HG03280 (cell line): Measurements from ENCODE around the gene FOXA1.

Experiments used
- ATAC-seq: cut with Tn5 transposase; IDR thresholded peaks from one replicate; pipeline ENCODE4 v1.9.1; 2021; ENCODE audit warnings: mild to moderate bottlenecking, moderate library complexity; ENCODE audit not compliant: unreplicated experiment

Gene FOXA1

DNA sequence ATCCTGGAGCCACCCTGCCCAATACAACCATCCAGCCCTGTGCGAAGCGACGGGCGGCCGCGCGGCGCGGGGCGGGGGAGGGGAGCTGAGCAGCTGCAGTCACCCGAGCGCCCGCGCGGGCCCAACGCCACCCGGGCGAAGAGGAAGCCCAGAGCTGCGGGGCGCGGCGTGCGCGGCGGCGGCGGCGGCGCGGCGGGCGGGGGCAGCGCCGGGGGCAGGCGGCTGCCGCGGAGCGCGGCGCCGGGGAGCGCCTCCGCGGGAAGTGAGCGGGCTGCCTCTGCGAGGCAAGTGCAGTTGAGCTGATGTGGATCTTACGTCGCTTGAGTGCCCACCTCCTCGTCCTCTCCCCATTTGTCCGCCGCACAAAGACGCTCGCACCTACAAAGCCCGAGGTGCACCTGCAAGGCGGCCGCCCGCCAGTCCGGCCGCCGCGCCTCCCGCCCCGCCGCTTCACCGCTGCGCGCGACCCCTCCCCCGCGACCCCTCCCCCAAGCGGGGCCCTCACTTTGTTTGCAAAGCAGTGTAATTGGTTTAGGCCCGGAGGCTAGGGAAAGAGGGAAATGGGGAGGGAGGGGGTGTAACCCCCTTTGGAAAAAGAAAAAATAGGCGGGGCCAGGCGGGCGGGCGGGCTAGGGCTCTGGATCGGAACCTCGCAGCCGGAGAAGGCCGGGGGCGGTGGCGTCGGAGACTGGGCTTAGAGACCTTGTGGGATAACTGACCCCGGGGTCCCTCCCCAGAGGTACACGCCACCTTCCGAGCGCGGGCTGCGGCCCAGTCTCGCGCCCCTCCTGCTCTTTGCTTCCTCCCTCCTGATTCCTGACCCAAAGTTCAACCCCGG, at the start of gene FOXA1, which contains the start of gene TTC6:
FOXA1 (minus strand) TSS at position 279 of the 838 bp plus-strand sequence; CDS start at position 2, 277 bp downstream.
TTC6 (plus strand) TSS at position 659 of the 838 bp plus-strand sequence. CDS start 26,436 bp downstream, outside the sequence.
- ATAC-seq: no peak

DNA sequence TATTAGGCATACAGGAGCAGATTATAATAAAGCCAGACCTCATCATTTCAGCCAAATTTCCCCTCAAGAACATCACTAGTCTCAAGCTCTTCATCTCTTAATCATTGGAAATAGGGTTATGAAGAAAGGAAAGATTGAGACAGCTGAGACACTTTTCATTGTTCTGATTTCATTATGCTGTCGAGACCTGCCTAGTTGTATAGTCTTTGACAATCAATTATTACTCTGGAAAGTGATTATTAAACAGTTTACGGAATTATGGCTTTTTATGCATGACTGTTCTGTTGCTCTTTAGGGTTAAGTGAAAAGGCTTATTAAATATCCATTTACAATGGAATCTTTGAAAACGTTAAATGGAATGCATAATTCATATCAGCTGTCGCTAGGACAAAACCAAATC, 48.7 kb upstream of the FOXA1 start:
- ATAC-seq: no peak

DNA sequence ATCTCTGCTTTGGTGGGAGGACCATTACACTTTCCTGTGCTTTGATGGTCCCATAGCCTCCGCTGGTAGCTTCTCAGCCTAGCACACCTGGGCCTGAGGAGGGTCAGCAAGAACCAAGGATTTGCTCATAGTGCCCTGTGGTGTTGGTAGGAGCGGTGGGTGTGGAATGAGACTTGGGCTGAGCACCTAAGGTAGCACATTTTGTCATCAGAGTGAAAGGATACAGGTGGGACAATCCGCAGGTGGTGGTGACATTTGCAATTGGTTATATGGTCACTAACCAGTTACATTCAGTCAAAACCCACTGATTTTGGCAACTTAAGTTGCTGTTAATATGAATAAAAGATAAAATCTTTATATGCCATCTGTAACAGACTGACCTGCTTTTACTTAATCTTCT, 47.1 kb upstream of the FOXA1 start:
- no peak for ATAC-seq

DNA sequence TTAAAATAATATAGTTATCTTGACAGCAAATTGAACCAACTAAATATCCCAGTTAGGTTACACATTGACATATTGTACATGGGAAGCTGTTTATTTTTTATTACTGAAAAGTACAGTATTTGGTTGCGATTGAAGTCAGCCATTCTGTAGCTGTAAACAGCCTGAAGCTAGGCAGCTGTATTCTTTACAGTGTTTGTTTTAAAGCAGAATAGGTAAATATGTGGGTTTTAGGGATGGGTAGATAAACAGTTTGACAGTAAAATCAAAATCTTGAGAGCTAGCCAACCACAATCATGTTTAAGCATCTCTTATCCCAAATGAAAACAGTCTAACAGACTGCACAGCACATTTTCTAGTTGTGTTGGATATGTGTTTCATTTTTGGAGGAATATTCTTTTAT, 46.1 kb upstream of the FOXA1 start:
- ATAC-seq: no peak

DNA sequence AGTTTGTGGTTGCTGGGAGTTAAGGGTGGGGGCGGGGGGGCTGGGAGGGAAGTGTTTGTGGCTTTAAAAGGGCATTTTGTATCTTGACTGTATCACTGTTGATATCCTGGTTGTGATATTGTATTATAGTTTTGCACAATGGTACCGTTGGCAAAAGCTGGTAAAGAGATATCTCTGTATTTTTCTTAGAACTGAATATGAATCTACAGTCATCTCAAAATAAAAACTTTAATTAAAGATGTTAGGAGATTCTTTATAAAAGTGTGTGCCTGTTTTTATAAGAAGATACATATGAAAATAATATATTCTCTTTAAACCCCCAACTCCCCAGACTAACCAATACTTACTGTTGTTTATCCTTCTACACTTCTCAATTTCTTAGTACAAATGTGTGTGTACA, 43.5 kb upstream of the FOXA1 start:
- ATAC-seq: no peak

DNA sequence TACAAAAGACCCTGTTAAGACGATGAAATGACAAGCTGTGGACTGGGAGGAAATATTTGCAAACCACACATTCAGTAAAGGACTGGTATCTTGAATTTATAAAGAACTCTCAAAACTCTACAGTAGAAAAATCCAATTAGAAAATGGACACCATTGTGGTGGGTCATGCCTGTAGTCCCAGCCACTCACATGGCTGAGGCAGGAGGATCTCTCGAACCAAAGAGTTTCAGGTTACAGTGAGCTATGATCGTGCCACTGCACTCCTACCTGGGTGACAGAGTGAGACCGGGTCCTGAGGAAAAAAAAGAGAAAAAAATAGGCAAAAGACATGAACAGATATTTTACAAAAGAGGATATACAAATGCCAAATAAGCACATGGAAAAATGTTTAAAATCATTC, 42.3 kb upstream of the FOXA1 start:
- ATAC-seq: no peak

DNA sequence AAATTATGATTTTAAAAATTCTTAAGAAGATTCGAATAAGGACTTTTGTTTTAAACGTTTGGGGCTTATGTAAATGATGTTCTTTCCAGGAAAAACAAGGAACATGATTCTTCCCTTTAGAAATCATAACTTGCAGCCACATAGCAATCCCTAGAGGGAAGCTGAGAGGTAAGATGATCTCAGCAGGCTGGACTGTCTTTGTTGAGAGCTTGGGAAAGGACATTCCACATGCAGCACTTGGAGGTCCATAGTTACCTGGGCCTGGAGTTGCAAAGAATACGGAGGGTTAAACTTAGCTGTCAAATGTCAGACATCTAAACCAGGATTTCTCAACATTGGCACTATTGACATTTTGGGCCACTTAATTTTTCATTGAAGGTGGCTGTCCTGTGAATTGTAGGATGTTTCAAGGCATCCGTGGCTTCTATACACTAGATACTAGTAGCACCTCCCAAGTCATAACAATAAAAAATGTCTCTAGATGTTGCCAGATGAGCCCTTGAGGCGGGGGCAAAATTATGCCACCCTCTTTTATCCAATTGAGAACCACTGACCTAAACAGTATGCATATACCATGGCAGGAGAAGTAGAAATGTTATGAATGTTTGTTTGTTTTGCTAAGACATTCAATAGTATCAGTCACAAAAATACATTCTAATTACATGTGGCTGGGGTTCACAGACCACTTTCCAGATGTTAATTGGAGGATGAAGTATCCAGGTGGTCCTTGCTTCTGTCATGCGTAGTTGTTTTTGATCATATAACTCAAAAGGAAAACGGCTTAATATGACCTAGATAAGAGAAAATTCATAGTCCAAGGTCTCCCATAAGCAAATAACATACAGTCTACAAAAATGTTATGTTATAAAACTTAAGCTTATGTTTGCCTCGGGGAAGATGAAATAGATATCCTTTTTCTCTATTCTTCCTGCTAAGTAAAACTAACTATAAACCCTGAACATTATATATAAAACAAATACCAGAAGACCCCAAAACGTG, 30.8 kb upstream of the FOXA1 start:
- no peak for ATAC-seq

DNA sequence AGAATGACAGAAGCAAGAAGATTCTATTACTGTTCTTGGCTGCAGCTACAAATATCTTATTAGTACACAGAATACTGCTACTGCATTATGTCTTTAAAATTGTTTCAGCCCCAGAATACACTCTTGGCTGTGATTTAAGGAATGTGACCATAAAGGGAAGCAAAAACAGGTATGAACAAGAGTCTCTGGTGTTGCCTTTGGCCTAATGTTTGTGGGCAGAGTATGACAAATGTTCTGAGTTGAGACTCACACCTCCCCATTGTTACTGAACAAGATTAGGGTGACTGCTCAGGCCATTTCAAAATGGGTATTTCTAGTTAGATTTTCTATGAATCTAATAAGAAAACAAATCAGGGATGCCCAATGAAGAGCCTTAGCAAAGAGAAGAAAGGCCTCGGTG, 28.9 kb upstream of the FOXA1 start:
- ATAC-seq: no peak

DNA sequence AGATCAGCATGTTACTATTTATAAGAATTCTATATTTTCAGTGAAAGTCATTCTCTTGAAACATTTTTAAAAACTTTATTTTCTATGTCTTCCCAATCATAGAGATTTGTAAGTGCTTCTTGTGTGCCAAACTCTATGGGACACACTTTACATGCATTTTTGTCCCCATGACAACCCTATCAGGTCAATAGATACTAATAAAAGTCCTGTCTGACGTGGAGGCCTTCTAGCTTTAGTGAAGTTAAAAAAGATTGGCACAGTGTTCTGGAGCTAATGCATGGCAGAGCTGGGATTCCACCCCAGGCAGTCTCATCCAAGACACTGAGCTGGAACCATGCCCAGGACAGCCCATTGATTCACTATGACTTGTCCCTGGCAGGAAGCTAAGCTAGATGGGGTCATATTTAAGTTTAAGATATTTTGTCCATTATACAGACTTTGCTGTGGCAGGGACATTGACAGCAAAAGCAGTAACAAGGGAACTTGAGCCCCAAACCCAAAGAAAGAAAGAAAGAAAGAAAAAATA, 28.4 kb upstream of the FOXA1 start:
- no peak for ATAC-seq

DNA sequence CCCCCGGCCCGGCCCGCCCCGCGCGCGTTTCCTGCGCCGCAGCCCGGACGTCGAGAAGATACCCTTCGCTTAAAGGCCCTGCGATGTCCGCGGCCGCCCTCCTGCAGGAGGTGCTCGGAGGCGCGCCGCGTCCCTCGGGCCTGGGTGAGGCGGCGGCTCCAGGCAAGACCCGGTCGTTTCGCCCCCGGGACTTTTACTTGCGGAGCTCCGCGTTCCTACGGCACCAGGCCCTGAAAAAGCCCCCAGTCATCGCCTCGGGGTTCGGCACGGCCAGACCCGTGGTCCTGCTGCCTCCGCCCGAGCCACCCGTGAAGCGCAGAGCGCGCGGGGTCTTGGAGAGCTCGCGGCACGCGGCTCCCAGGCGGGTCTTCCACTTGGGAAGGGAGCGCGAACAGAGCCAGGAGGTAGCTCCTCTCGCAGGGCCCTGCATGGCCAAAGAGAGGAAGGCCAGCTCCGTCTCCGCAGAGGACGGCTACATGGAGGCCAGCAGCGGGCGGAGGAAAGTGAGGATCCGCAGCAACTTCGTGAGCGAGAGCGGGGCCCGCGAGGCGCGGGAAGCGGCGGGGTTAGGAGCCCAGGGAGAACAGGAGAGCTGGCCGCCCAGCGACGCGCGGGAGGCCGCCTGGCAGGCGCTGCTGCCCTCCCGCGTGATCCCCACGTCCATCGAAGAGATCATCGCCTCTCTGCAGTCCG, 27.3 kb upstream of the FOXA1 start:
- ATAC-seq: no peak

DNA sequence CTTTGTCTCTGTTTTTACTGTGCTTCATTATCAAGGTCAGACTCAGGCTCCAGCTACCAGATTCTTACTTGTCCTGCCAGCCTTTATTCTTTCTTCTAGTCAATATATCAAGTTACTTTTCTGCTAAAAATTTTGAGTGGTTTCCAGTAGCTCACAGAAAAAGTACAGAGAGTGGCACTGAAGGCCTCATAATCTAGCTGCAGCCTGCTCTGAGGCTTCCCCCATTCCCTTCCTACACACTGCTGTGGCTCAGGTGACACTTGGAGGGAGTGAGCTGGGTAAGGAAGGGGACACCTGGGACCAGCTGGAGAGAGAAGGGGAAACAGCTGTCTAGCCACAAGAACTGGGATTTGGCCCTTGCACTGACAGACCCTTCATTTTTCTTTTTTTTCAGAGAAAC, 25.8 kb upstream of the FOXA1 start:
- ATAC-seq: no peak

DNA sequence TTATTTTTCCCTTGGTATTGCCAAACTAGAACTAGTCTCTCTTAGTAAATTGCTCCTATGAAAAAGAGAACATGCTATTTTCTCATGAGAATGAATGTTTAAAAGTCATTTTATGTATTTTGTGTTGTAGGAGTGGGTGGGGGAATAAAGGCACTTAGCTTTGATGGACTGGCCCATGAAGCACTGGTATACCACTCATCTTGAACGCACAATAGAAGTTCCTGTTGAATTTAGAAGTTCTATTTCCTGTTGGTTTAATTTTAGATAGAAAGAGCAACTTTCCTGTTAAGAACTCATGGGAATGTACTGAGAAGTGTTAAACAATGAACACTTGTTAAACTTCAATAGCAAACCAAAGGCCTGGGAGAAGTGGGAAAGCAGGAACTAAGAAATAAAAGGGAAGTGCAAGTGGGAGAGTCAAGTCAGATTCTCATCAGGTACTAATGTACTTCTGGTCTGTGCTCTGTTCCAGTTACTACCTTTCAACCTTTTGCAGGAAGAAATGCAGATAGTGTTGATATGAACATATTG, 23.5 kb upstream of the FOXA1 start:
- no peak for ATAC-seq

DNA sequence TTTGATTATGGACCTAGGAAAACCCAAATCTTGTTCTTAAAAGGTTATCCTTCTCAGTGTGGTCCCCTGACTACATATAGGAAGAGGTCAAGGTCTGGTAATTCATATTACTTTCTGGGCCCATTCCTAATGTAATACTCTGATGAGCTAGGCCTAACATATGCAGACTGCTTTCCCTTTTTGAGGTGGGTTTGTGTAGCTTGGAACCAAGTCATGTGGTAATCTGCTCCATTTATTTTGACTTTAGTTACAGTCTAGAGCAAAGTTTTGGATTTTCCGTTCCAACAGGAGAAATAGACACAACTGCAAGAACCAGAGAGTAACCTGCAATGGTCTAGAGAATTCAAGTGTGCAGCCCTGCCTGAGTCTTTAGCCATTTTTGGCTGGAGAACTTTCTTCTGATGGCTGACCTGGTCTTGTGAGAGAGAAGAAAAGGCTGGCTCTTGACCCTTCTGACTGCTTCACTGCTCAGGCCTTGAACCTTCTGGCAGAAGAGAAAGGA, 22.9 kb upstream of the FOXA1 start:
- no peak for ATAC-seq

DNA sequence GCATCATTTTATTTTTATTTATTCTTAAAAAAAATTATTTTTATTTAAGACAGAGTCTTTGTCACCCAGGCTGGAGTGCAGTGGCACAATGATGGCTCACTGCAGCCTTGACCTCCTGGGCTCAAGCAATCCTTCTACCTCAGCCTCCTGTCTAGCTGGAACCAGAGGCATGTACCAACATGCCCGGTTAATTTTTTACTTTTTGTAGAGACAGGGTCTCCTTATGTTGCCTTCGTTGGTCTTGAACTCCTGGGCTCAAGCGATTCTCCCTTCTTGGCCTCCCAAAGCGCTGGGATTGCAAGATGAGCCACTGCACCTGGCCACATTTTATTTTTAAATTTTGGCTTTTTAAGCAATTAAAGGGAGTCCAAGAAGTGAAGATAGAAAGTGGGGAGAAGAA, 21.8 kb upstream of the FOXA1 start:
- no peak for ATAC-seq

DNA sequence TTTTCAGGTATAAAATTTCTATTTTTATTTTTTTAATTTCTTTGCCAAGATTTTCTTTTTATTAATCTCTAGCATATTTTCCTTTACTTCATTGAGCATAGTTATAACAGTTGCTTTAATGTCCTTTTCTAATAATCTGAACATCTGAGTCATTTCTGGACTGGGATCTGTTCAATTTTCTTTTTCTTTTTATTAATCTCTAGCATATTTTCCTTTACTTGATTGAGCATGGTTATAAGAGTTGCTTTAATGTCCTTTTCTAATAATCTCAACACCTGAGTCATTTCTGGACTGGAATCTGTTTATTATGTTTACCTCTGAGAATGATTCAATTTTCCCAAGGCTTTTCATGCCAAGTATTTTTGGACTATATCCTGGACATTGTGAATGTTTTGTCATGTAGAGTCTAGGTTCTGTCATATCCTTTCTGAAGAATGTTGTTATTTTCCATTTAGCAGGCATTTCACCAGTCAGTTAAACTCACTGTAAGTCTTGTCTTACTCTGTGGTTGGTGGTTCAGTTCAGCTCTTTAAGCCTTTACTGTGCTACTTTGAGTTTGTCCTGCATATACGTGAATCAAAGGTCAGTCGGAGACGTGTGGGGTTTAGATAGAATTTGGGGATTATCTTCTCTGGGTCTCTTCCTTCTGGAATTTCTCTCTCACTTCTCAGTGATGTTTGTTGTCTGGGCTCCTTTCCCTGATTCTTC, 20.7 kb upstream of the FOXA1 start:
- ATAC-seq: no peak

DNA sequence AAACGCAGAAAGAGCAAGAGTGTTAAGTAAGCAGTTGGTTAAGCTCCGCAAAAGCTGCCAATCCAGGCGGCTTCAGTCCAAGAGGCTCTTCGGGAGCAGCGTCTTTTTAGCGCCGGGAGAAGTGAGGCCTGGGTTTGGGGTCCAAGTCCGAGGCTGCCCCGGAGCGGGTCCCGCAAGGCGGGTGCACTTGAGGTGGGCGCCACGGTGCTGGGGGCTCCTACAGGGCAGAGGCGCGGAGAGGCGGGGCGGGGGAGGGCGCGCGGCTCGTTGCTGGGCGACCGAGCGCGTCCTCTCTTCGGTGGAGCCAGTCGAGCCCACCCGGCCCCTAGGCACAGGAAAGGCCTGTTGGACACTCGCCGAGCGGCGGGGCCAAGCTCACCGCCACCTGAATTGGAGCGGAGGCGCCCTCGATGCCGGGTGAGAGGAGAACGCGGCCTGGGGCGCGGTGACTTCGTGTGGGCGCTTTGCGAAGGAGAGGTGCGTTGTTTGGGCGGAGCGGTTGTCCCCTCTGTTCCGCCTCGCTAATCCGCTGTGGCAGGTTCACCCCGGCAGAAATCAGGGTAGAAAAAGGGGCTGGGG, 16.0 kb upstream of the FOXA1 start:
- ATAC-seq: no peak

DNA sequence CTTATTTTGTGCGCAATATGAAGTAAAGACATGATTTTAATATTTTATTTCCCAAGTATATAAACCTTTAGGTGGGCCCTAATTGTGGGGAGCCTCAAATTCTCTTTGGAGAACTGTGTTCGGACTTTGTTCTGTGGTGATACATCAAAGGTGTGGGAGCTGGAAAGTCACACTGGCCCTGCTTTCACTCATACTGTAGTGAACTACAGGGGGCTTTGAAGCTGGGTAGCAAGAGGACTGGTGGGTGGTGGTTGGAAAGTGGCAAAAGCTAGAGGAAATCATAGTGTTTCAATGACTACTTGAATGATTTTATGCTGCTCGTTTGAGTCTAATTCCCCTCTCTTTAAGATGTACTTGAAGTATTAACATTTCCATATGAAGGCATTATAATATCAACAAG, 13.6 kb upstream of the FOXA1 start:
- no peak for ATAC-seq

DNA sequence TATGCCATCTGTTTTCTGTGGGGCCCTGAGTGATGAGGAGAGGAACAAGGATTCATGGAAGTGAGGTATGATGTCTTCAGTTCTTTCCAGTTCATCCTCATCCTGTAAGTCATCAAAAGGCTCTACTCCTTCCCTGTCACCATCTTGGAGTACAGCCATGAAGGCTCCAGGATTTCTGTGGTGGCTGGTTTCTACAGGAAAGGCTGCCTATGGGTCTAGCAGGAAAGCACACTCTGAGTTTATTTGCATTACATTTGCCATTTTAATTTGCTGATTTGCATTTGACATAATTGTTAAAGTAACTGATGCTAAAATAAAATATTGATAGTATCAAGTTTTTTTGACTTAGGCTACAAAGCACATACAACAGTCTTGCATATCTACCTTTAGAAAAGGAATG, 11.6 kb upstream of the FOXA1 start:
- ATAC-seq: no peak

DNA sequence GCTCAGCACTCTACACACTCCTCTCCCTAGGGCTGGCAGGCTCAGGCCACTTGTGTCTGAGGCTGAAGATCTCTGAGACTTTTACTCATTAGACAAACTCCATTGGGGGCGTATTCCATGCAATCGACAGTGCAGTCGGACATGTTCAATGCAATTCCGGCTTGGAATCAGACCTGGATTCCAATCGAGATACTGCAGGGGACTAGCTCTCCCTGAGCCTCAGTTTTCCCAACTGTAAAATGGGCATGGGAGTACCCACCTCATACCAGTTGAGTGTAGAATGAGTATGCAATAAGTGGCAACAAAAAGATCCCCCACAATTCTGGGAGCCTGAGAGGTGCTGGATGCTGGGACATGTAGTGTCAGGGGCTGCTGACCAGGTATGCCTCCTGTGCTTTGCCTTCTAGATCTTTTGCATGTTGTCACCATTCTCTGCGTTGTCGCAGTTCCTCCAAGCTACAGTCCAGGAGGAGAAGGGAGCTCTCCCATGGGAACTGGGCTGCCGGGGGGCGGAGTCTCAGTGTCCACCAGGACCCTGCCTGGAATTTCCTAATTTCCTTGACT, 8.7 kb upstream of the FOXA1 start:
- no peak for ATAC-seq
